GM18867 (cell line): Measurements from ENCODE around the gene CLRN1.
"Not testable (repeated sequence)": the region's sequence is repeated elsewhere in the genome, so short reads cannot be mapped to it uniquely, and the experiment has no call there.

ENCODE experiments used
- ATAC-seq: cut with Tn5 transposase; IDR thresholded peaks from one replicate; pipeline ENCODE4 v1.9.1; 2021; ENCODE audit warnings: mild to moderate bottlenecking, moderate library complexity; ENCODE audit not compliant: unreplicated experiment

CLRN1 gene

GRCh38 chr3:150972366-150973071, at the start of gene CLRN1:
Gene CLRN1 (minus strand): TSS chr3:150972727. CDS start chr3:150972708, 19 bp downstream.
- no peak for ATAC-seq

GRCh38 chr3:151016478-151016795, 43.9 kb upstream of the CLRN1 start:
- ATAC-seq = no peak

GRCh38 chr3:151015767-151016477, 43.4 kb upstream of the CLRN1 start:
- no peak for ATAC-seq

- ATAC-seq = no peak
These were observed 42.7 kb upstream of the CLRN1 start for GRCh38 chr3:151015181-151015580.

GRCh38 chr3:151014501-151015018, 42.0 kb upstream of the CLRN1 start:
- no peak for ATAC-seq

- no peak for ATAC-seq
These were observed 40.2 kb upstream of the CLRN1 start for GRCh38 chr3:151012753-151013152.

GRCh38 chr3:151011427-151011826, 38.9 kb upstream of the CLRN1 start:
- no peak for ATAC-seq

GRCh38 chr3:151009981-151010380, 37.5 kb upstream of the CLRN1 start:
- ATAC-seq = no peak

GRCh38 chr3:151009430-151009829, 36.9 kb upstream of the CLRN1 start:
- ATAC-seq = no peak

- no peak for ATAC-seq
These were observed 36.2 kb upstream of the CLRN1 start for GRCh38 chr3:151008699-151009098.

- ATAC-seq = no peak
These were observed 31.2 kb upstream of the CLRN1 start for GRCh38 chr3:151003768-151004134.

GRCh38 chr3:151003029-151003767, 30.7 kb upstream of the CLRN1 start:
- no peak for ATAC-seq

GRCh38 chr3:151002003-151002981, 29.8 kb upstream of the CLRN1 start:
- no peak for ATAC-seq

GRCh38 chr3:150998996-150999395, 26.5 kb upstream of the CLRN1 start:
- ATAC-seq = no peak

- no peak for ATAC-seq
These were observed 24.2 kb upstream of the CLRN1 start for GRCh38 chr3:150996731-150997130.

GRCh38 chr3:150995510-150995909, 23.0 kb upstream of the CLRN1 start:
- ATAC-seq = no peak

- ATAC-seq = no peak
These were observed 16.7 kb upstream of the CLRN1 start for GRCh38 chr3:150989208-150989607.

- not testable (repeated sequence) for ATAC-seq
These were observed 15.9 kb upstream of the CLRN1 start for GRCh38 chr3:150988395-150988794.

- no peak for ATAC-seq
These were observed 13.2 kb upstream of the CLRN1 start for GRCh38 chr3:150985711-150986110.

GRCh38 chr3:150984066-150984465, 11.5 kb upstream of the CLRN1 start:
- ATAC-seq = no peak
